Activated CD8-positive, alpha-beta memory T cell treated with anti-CD3 and anti-CD28 coated beads for 36 hours (primary cell): ENCODE measurements around the gene CLCN6. TPM values are rescaled to one million over a fixed set of nuclear protein-coding genes. Genes with fewer than 3 reads are reported as not detected.

ENCODE experiments used
- CTCF ChIA-PET: fragments of 350-600 bp; sonication (Branson Sonifier 250); formaldehyde crosslinking; loops from one replicate; lab custom pipeline; 2021; ENCODE audit warnings: antibody characterized with exemption; lab: Charles Lee
- POLR2A ChIA-PET: fragments of 350-600 bp; sonication (Branson Sonifier 250); formaldehyde crosslinking; loops from one replicate; lab custom pipeline; 2021; ENCODE audit warnings: antibody characterized with exemption; lab: Charles Lee
- total RNA-seq, 2 experiments: library from RNA; stranded (reverse); gene quantifications; one replicate each; pipeline ENCODE4 v1.2.3, GENCODE V29; 2021

CLCN6 gene
- total RNA-seq, 2 experiments from 2014 or later: 9.7 to 10.5 TPM

DNA sequence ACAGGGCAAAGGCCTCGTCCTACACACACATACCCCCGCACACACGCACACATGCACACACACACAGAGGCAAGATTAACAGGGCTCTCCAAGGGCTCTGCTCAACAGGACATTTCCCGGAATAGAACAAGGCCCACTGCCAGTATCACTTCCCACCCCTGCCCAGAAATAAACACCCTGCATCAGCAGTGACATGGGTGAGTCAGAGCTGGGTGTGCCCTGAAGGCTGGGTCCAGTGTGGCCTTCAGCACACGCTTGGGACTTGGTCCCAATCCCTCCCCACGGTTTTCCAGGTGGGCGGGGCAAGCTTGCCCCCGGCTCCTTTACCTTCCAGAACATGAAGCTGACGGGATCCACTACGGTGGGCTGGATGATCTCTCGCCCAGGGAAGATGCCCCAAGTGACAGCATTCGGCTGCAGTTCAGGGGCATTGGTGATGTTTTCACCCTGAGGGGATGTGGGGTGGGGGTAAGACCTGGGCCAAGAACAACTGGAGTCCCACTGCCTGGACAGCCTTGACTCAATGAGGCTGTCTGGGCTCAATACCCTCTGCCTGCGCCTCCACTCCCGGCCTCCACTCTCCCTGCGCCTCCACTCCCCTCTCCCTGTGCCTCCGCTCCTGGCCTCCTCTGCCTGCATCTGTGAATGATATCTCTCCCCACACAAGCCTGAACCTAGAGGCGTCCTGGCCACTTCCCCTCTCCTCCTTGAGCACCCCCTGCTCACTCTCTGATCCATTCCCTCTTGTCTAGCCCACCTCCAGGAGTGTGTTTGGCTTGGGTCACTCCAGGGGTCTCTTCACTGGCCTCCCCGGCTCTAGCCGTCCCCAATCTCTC is 14.9 kb upstream of the CLCN6 start:
- CTCF ChIA-PET: no interaction called here
- POLR2A ChIA-PET: no interaction called here

GRCh38 chr1:11792106-11792505 is 13.9 kb upstream of the CLCN6 start:
- ChIA-PET CTCF (no interaction called here), POLR2A (no interaction called here)

DNA sequence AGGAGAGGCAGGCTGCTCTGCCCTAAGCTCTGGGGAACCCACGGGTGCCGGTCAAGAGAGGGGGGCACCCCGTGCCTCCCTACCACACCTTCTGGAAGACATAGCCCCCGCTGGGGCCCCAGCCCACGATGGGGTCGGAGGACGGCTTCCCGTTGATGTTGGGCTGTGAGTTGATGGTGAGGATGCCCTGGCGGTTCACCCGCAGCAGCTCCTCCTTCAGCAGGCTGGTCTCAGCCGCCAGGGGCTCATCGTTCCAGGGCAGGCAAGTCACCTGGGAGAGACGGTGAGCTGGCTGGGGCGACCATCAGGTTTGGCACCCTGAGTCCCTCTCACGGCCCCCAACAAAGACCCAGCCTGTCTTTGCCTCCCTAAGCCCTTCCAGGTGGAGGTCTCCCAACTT is 12.2 kb upstream of the CLCN6 start:
- POLR2A ChIA-PET: no interaction called here
- CTCF ChIA-PET: interaction anchor here (0.7 kb wide), 1 partner anchor 9 kb away, joined by 3 read pairs; no protein-coding TSS in a partner anchor

- ChIA-PET POLR2A (no interaction called here), CTCF (interaction anchor here (1.5 kb wide), 1 partner anchor 44 kb away, joined by 3 read pairs; no protein-coding TSS in a partner anchor)
Measured at GRCh38 chr1:11794446-11795237, 11.3 kb upstream of the CLCN6 start.

DNA sequence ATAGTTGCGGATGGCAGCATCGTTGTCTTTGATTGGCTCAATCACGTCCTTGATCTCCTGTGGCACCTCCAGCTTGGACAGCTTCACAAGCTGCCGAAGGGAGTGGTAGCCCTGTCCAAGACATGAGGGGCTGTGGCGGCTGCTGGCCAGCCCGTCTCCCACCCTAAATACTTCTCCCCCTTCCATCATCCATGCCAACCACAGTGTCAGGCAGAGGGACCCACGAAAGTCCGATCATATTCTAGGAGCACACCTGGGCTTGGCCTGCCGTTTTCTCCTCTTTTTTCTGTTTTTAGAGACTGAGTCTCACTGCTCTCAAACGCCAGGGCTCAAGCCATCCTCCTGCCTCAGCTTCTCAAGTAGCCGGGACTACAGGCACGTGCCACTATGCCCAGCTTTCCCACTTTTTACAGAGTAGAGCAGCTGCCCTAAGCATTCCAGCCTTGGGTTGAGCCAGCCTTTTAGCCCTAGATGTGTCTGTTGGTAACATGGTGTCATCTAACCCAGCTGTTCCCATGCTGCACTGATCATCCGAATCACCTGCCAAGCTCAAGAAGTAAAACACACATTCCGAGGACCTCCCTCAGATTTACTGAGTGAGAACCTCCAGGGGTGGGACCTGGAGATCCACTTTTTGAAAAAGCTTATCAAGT is 10.6 kb upstream of the CLCN6 start:
- POLR2A ChIA-PET: no interaction called here
- CTCF ChIA-PET: interaction anchor here (1.4 to 1.5 kb wide), 2 partner anchors 10 to 43 kb away, joined by 3 to 5 read pairs; no protein-coding TSS in a partner anchor

GRCh38 chr1:11796036-11796828 is 9.8 kb upstream of the CLCN6 start:
- CTCF ChIA-PET: interaction anchor here (1.4 to 1.5 kb wide), 2 partner anchors 11 to 43 kb away, joined by 3 to 5 read pairs; no protein-coding TSS in a partner anchor
- POLR2A ChIA-PET: no interaction called here

GRCh38 chr1:11797525-11798216 is 8.3 kb upstream of the CLCN6 start:
- ChIA-PET CTCF (interaction anchor here (1.0 to 1.3 kb wide), 2 partner anchors 48 to 78 kb away, joined by 3 to 4 read pairs; no protein-coding TSS in a partner anchor), POLR2A (no interaction called here)

GRCh38 chr1:11799099-11799498 is 6.9 kb upstream of the CLCN6 start:
- ChIA-PET CTCF (no interaction called here), POLR2A (no interaction called here)

DNA sequence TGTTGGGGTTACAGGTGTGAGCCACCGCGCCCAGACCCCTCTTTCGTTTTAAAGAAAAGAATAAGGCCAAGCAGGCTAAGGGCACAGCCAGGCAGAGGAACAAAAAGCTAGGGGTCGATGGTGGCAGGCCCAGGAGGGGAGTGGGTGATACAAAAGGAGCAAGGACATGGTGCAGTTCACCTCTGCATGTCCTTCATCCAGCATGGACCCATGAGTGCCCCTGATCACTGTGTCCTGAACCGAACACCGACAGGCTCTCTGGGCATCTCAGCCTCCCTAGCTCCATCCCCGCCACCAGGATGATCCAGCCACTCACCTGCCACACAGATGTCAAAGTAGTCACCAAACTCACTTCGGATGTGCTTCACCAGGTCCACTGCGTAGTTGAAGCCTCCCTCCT is 6.1 kb upstream of the CLCN6 start:
- POLR2A ChIA-PET: no interaction called here
- CTCF ChIA-PET: no interaction called here

DNA sequence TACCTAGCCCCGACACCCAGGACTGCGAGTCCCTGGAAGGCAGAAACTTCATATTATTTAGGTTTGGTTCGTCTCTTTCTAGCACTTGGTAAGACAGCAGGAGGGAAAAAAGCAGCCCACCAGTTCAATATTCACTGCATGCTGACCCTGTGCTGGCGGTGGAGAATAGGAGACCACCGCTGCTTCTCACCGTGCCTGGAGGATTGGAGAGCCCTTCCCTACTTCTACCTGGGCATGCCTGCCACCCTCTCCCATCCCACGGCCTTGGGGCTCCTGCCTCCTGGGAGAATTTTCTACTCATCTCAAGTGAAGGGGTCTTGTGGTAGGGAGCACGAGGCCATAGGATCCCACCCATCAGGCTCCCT is 5.6 kb upstream of the CLCN6 start:
- POLR2A ChIA-PET: no interaction called here
- CTCF ChIA-PET: no interaction called here

DNA sequence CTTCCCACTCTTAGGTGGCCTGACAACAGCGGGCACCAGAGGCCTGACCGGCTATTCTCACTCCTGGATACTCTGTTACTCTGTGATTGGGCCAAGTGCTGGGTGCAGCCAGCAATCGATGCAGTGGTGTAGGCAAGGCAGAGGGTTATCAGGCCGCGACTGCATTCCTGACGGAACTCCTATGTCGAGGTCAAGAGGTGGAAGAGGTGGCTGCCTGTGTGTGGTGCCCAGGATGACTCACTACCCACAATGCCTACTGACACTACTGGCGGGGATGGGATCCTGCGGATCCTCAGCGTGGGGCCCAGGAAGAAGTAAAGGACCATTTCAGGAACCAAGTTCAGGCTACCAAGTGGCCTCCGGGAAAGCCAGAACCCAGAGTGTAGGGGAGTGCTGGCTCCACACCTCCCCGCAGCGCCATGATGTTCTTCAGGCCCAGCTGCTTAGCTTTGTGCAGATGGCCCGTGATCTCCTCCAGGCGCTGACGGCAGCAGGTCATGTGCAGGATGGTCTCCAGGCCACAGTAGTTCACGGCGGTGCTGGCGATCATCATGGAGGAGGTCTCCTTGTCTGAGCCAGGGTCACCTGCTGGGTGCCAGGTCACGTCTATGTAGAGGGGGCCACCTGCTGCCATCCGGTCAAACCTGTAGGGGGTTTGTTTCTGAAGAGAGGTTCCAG is 5.1 kb upstream of the CLCN6 start:
- CTCF ChIA-PET: interaction anchor here (0.7 kb wide), 1 partner anchor 81 kb away, joined by 5 read pairs; no protein-coding TSS in a partner anchor
- POLR2A ChIA-PET: no interaction called here

- POLR2A ChIA-PET: no interaction called here
Measured at GRCh38 chr1:11802616-11802972, 3.4 kb upstream of the CLCN6 start.

DNA sequence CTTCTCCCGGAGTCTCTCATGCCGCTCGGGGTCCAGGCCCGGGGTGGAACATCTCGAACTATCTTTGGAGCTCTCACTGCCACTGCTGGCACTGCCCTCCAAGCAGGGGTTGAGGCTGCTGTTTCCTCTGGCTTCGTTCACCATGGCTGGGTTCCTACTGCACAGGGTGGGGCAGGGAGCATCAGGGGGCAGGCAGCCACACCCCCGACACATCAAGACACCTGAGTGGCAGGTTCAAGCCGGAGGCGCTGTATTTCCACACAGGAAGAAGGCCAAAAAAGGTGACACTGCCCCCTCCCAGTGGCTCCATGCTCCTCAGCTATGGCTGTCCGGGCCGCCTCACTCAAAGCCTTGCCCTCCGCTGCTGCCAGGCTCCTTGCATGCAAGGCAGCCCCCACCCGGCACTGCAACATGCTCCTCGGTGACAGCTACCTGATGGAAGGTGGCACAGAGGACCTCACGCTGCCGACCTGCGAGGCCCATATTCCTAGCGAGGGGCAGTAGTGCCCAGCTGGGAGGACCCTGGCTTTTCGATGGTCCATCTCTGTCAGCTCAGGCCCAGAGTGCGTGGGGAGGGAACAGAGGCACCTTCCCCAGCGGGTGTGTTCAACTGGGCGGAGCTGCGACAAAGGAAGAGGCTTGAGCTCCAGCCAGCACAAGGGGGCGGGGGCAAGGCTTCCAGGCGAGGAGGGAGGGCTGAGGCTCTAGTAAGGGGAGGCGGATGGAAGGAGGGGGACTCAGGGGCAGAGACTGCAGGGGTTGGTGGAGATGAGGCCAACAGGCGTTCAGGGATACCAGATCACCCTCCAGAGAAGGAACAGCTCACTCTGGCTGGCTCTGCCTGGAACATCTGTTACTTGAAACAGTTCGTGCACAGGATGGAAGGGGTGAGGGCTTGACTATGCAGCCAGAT is 2.8 kb upstream of the CLCN6 start:
- CTCF ChIA-PET: interaction anchor here (0.7 to 1.2 kb wide), 2 partner anchors 17 to 104 kb away, joined by 3 to 5 read pairs; no protein-coding TSS in a partner anchor
- POLR2A ChIA-PET: interaction anchor here (0.6 to 0.7 kb wide), 3 partner anchors 105 to 528 kb away, joined by 3 to 12 read pairs (median 4); no protein-coding TSS in a partner anchor

More at GRCh38 chr1:11802616-11802972, 3.4 kb upstream of the CLCN6 start:
- CTCF ChIA-PET: interaction anchor here (0.7 to 1.2 kb wide), 2 partner anchors 17 to 105 kb away, joined by 3 to 5 read pairs; no protein-coding TSS in a partner anchor

- CTCF ChIA-PET: interaction anchor here (1.2 kb wide), 2 partner anchors 19 to 104 kb away, joined by 3 read pairs; no protein-coding TSS in a partner anchor
- POLR2A ChIA-PET: interaction anchor here (0.6 to 0.7 kb wide), 4 partner anchors 67 to 529 kb away, joined by 3 to 12 read pairs (median 4); no protein-coding TSS in a partner anchor
Measured at GRCh38 chr1:11803924-11804665, 1.9 kb upstream of the CLCN6 start.

DNA sequence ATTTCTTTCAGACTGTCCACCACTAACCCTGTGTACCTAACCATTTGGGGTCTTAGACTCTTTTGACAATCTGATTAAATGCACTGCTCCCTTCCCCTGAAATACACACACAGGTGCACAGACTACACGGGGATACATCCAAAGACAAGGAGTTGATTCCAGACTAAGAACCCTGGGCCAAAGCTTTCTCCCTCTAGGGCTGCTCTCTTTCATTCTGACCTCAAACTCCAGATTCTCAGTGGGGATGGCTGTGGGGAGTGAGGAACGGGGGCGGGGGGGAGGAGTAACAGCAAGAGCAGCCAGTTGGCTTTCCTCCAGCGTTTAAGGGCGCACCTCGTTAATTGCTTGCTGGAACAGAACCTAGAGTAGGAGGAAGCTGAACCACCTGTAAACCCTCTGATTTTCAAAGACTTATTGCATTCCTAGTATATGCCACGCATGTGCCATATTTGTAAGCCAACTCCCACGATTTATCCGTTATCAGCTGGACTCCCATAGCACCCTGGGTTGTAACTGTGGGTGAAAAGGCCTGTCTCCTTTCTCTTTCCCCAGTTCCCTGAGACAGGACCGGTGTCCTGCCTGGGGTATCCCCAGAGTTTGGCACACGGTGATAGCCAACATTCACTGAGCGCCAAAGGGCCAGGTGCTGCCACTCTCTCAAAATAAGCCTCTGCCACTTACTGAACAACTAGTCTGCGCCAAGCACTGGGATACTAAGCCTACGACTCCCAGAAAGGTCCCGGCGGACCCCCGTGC is 1.1 kb upstream of the CLCN6 start:
- ChIA-PET POLR2A (interaction anchor here (0.6 kb wide), 3 partner anchors 68 to 157 kb away, joined by 3 to 6 read pairs (median 5); no protein-coding TSS in a partner anchor), CTCF (interaction anchor here (1.2 kb wide), 1 partner anchor 20 kb away, joined by 3 read pairs; no protein-coding TSS in a partner anchor)
